ENCODE data around the gene CD7.

DNA sequence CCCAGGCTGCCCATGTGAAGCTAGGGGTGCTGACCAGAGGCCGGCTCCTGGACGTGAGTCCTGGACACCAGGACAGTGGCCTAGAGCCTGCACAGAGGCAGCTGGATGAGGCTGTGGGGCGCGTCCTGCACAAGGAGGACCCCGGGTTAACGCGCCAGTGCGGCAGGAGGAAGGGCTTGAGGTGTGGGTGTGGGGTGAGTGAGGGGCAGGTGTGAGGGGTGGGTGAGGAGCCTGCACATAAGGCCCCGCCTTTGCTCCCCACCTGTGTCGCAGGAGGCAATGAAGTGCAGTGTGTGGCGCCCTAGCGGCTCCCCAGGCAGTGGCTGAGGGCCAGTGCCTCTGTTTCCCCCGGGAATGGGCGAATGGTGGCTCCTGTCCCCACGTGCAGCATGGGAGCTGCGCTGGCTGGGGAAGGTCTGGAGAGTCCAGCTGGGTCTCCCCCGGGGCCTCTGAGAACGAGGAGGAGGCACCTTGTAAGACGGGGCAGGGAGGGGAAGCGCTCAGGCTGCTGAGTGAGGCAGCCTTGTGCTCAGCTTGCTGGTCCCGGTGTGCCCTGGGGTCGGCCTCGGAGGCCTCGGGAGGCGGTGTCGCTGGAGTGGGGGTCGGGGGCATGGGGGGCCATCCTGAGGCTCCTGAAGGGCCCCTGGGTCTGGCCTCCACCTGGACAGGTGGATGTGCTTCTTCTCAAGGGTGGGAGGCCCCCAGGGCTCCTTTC lies 3.2 kb downstream of the CD7 start:
- no peak for TF ChIP-seq FOXA3 (CRISPR knock-in tag; conservative IDR thresholded peaks at IDR 0.05 in 1 of 2, IDR thresholded peaks at IDR 0.05 in 1 of 2)
- TF ChIP-seq SRSF9 (IDR thresholded peaks at IDR 0.05; ENCODE audit: borderline replicate concordance, low read depth, low read length): no peak
- TF ChIP-seq, protein P1, sequence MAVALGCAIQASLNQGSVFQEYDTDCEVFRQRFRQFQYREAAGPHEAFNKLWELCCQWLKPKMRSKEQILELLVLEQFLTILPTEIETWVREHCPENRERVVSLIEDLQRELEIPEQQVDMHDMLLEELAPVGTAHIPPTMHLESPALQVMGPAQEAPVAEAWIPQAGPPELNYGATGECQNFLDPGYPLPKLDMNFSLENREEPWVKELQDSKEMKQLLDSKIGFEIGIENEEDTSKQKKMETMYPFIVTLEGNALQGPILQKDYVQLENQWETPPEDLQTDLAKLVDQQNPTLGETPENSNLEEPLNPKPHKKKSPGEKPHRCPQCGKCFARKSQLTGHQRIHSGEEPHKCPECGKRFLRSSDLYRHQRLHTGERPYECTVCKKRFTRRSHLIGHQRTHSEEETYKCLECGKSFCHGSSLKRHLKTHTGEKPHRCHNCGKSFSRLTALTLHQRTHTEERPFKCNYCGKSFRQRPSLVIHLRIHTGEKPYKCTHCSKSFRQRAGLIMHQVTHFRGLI (CRISPR knock-in tag; IDR thresholded peaks at IDR 0.05): no peak
- no peak for TF ChIP-seq MAFK (IDR thresholded peaks at IDR 0.05; ENCODE audit: low read length)
- no peak for TF ChIP-seq POLR2A (conservative IDR thresholded peaks at IDR 0.05)
- TF ChIP-seq MXD1 (CRISPR knock-in tag; IDR thresholded peaks at IDR 0.05; ENCODE audit: borderline replicate concordance, poor library complexity, severe bottlenecking): no peak
- TF ChIP-seq, protein P2, sequence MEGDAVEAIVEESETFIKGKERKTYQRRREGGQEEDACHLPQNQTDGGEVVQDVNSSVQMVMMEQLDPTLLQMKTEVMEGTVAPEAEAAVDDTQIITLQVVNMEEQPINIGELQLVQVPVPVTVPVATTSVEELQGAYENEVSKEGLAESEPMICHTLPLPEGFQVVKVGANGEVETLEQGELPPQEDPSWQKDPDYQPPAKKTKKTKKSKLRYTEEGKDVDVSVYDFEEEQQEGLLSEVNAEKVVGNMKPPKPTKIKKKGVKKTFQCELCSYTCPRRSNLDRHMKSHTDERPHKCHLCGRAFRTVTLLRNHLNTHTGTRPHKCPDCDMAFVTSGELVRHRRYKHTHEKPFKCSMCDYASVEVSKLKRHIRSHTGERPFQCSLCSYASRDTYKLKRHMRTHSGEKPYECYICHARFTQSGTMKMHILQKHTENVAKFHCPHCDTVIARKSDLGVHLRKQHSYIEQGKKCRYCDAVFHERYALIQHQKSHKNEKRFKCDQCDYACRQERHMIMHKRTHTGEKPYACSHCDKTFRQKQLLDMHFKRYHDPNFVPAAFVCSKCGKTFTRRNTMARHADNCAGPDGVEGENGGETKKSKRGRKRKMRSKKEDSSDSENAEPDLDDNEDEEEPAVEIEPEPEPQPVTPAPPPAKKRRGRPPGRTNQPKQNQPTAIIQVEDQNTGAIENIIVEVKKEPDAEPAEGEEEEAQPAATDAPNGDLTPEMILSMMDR (IDR thresholded peaks at IDR 0.05 in 2 of 3, conservative IDR thresholded peaks at IDR 0.05 in 1 of 3; ENCODE audit: insufficient read depth in 2 of 3, low read depth in 1 of 3, low read length in 3 of 3): no peak
- TF ChIP-seq SPI1 (IDR thresholded peaks at IDR 0.05; ENCODE audit: borderline replicate concordance, low read depth, low read length): no peak
- no peak for TF ChIP-seq ZFX (CRISPR knock-in tag; IDR thresholded peaks at IDR 0.05)
- no peak for TF ChIP-seq ZFP91 (CRISPR knock-in tag; IDR thresholded peaks at IDR 0.05)
- no peak for TF ChIP-seq CBFB (CRISPR knock-in tag; IDR thresholded peaks at IDR 0.05)

Data from K562 (cell line).